NCI-H2227 treated with DMSO at 0.1 percent for 48 hours (cell line): ENCODE results near the gene ATOH7.
A peak's percentile ranks its signal among the peaks of the same experiment; 100 is the strongest.
"Not testable (repeated sequence)": the region's sequence is repeated elsewhere in the genome, so short reads cannot be mapped to it uniquely, and the experiment has no call there.

Source experiments
- DNase-seq: peaks from one replicate; lab custom pipeline; 2025; lab: John Stamatoyannopoulos, UW

The ATOH7 gene

GRCh38 chr10:68231817-68232251 is at the start of gene ATOH7:
TSS of gene ATOH7 (minus strand) at chr10:68232113. CDS start at chr10:68231677, 436 bp downstream.
- no peak for DNase-seq

- DNase-seq = no peak
Measured at GRCh38 chr10:68280758-68281157, 48.8 kb upstream of the ATOH7 start.

GRCh38 chr10:68278906-68279753 is 47.2 kb upstream of the ATOH7 start:
- not testable (repeated sequence) for DNase-seq

- not testable (repeated sequence) for DNase-seq
Measured at GRCh38 chr10:68277814-68278213, 45.9 kb upstream of the ATOH7 start.

GRCh38 chr10:68276224-68276623 is 44.3 kb upstream of the ATOH7 start:
- DNase-seq = no peak

GRCh38 chr10:68275600-68276126 is 43.8 kb upstream of the ATOH7 start:
- DNase-seq = no peak

GRCh38 chr10:68272833-68273232 is 40.9 kb upstream of the ATOH7 start:
- no peak for DNase-seq

GRCh38 chr10:68271196-68271882 is 39.4 kb upstream of the ATOH7 start:
- peak; percentile 74 for DNase-seq

- DNase-seq = no peak
Measured at GRCh38 chr10:68269562-68270290, 37.8 kb upstream of the ATOH7 start.

GRCh38 chr10:68261132-68261856 is 29.4 kb upstream of the ATOH7 start:
- DNase-seq = no peak

- no peak for DNase-seq
Measured at GRCh38 chr10:68253346-68253745, 21.4 kb upstream of the ATOH7 start.

- DNase-seq = no peak
Measured at GRCh38 chr10:68251625-68252495, 19.9 kb upstream of the ATOH7 start.

GRCh38 chr10:68251151-68251550 is 19.2 kb upstream of the ATOH7 start:
- no peak for DNase-seq

GRCh38 chr10:68249297-68249696 is 17.4 kb upstream of the ATOH7 start:
- DNase-seq = no peak

GRCh38 chr10:68247931-68248330 is 16.0 kb upstream of the ATOH7 start:
- DNase-seq = no peak

- DNase-seq = not testable (repeated sequence)
Measured at GRCh38 chr10:68246397-68246796, 14.5 kb upstream of the ATOH7 start.

- no peak for DNase-seq
Measured at GRCh38 chr10:68242051-68242450, 10.1 kb upstream of the ATOH7 start.

GRCh38 chr10:68239596-68240150 is 7.8 kb upstream of the ATOH7 start:
- DNase-seq = no peak

GRCh38 chr10:68239069-68239468 is 7.2 kb upstream of the ATOH7 start:
- DNase-seq = no peak

GRCh38 chr10:68238371-68238770 is 6.5 kb upstream of the ATOH7 start:
- DNase-seq = no peak
